D721Med (cell line): ENCODE measurements around the gene NATD1.

Source experiments
- DNase-seq: peaks from one replicate; pipeline ENCODE4 v3.0.0; 2011; ENCODE audit warnings: low spot score; ENCODE audit not compliant: insufficient read length
- FAIRE-seq: peaks from 2 replicates; lab custom pipeline; 2011; peaks lifted over from hg19 to GRCh38; lab: Jason Lieb, UNC
- CTCF ChIP-seq: IDR thresholded peaks from 2 replicates; pipeline ENCODE4 v1.5.1; 2012; ENCODE audit warnings: mild to moderate bottlenecking, control low read depth; ENCODE audit not compliant: insufficient read depth; ENCODE audit errors: missing control alignments

Gene NATD1

GRCh38 chr17:21278450-21279197 is 25.4 kb upstream of the NATD1 start:
- TF ChIP-seq CTCF, result no peak
- DNase-seq (no peak), FAIRE-seq (no peak)

GRCh38 chr17:21277332-21277731 is 24.1 kb upstream of the NATD1 start:
- DNase-seq (no peak), FAIRE-seq (no peak)
- no peak for TF ChIP-seq CTCF

GRCh38 chr17:21276264-21276588 is 23.0 kb upstream of the NATD1 start:
- DNase-seq (no peak), FAIRE-seq (no peak)
- no peak for TF ChIP-seq CTCF

- FAIRE-seq, result no peak
- peak; percentile 97 for DNase-seq
- no peak for TF ChIP-seq CTCF
These were observed 22.5 kb upstream of the NATD1 start for GRCh38 chr17:21275579-21276263.

GRCh38 chr17:21275047-21275578 is 21.9 kb upstream of the NATD1 start:
- FAIRE-seq (no peak), DNase-seq (no peak)
- TF ChIP-seq CTCF, result no peak

GRCh38 chr17:21272881-21273792 is 19.9 kb upstream of the NATD1 start:
- TF ChIP-seq CTCF, result no peak
- DNase-seq (no peak), FAIRE-seq (no peak)
